SJSA1 (cell line): Measurements from ENCODE around the gene PSRC1. TPM values are rescaled to one million over a fixed set of nuclear protein-coding genes. Genes with fewer than 3 reads are reported as not detected.
"Not testable (repeated sequence)": the region's sequence is repeated elsewhere in the genome, so short reads cannot be mapped to it uniquely, and the experiment has no call there.

Experiments
- DNase-seq, 2 experiments: peaks; one replicate each; pipeline ENCODE4 v3.0.0-alpha.2; 2015 to 2020; ENCODE audit warnings: low spot score in 2 of 2, low read depth in 1 of 2
- H3K27ac ChIP-seq: fragments of 250-450 bp; sonication (Bioruptor Pico); 2 replicates; pipeline ENCODE4 v1.5.1; 2020; ENCODE audit warnings: mild to moderate bottlenecking, moderate library complexity
- H3K27me3 ChIP-seq: fragments of 250-450 bp; sonication (Bioruptor Pico); replicated peaks from 2 replicates; pipeline ENCODE4 v1.5.1; 2020; ENCODE audit warnings: mild to moderate bottlenecking, moderate library complexity
- H3K36me3 ChIP-seq: fragments of 250-450 bp; sonication (Bioruptor Pico); 2 replicates; pipeline ENCODE4 v1.5.1; 2020; ENCODE audit warnings: mild to moderate bottlenecking
- H3K4me1 ChIP-seq: fragments of 250-450 bp; sonication (Bioruptor Pico); replicated peaks from 2 replicates; pipeline ENCODE4 v1.6.1; 2021; ENCODE audit warnings: mild to moderate bottlenecking
- H3K4me3 ChIP-seq: fragments of 250-450 bp; sonication (Bioruptor Pico); 2 replicates; pipeline ENCODE4 v1.5.1; 2020; ENCODE audit warnings: mild to moderate bottlenecking
- H3K9me3 ChIP-seq: fragments of 250-450 bp; sonication (Bioruptor Pico); replicated peaks from 2 replicates; pipeline ENCODE4 v1.5.1; 2020; ENCODE audit warnings: mild to moderate bottlenecking
- total RNA-seq: library from RNA; depleted of rRNA; stranded (reverse); fragments of >200 nt; shearing (Covaris generic); gene quantifications from 2 replicates; pipeline ENCODE4 v1.2.3, GENCODE V29; 2014

Gene PSRC1
- total RNA-seq, 1 experiment from 2014 or later = 94.1 TPM

- H3K36me3 ChIP-seq, DNase-seq, H3K4me3 ChIP-seq, H3K9me3 ChIP-seq, H3K27me3 ChIP-seq, H3K27ac ChIP-seq: not testable (repeated sequence)
- H3K4me1 ChIP-seq = peaks cover 16% of the 10 kb centered on the region
Observed at GRCh38 chr1:109286762-109287161, 3.8 kb upstream of the PSRC1 start.

GRCh38 chr1:109283748-109284600 lies 1.0 kb upstream of the PSRC1 start:
- Histone ChIP-seq H3K27me3 (no peaks in the 10 kb centered on the region), H3K36me3 (peaks cover 30% of the 10 kb centered on the region), H3K4me1 (peaks cover 24% of the 10 kb centered on the region), H3K27ac (peak overlapping the region; percentile 83), H3K9me3 (no peaks in the 10 kb centered on the region), H3K4me3 (peak overlapping the region; percentile 54)
- no peak for DNase-seq

- peak overlapping the region; percentile 54 for H3K4me3 ChIP-seq
- no peaks in the 10 kb centered on the region for H3K9me3 ChIP-seq
- H3K27ac ChIP-seq = peak overlapping the region; percentile 83
- no peaks in the 10 kb centered on the region for H3K27me3 ChIP-seq
- DNase-seq = peak in 1 of 2 experiments; percentile 26
- H3K36me3 ChIP-seq = peaks cover 43% of the 10 kb centered on the region
- H3K4me1 ChIP-seq = peaks cover 27% of the 10 kb centered on the region
Observed at GRCh38 chr1:109282497-109282951, 421 bp downstream of the PSRC1 start.

- Histone ChIP-seq H3K27me3 (no peaks in the 10 kb centered on the region), H3K36me3 (peaks cover 47% of the 10 kb centered on the region), H3K27ac (peak overlapping the region; percentile 83; the same call in 1 of the 2 replicates), H3K9me3 (no peaks in the 10 kb centered on the region), H3K4me3 (peak overlapping the region; percentile 54), H3K4me1 (peaks cover 32% of the 10 kb centered on the region)
- peak in 1 of 2 experiments; percentile 39 for DNase-seq
Observed at GRCh38 chr1:109281680-109282496, 1.1 kb downstream of the PSRC1 start.

GRCh38 chr1:109280862-109281261 lies 2.1 kb downstream of the PSRC1 start:
- Histone ChIP-seq H3K9me3 (no peaks in the 10 kb centered on the region), H3K36me3 (peaks cover 47% of the 10 kb centered on the region), H3K27me3 (no peaks in the 10 kb centered on the region), H3K4me3 (no peak overlapping the region), H3K4me1 (peaks cover 42% of the 10 kb centered on the region), H3K27ac (no peak overlapping the region)
- DNase-seq = peak in 1 of 2 experiments; percentile 40

GRCh38 chr1:109279615-109280278 lies 3.2 kb downstream of the PSRC1 start:
- Histone ChIP-seq H3K27ac (no peak overlapping the region), H3K4me3 (no peak overlapping the region), H3K9me3 (no peaks in the 10 kb centered on the region), H3K4me1 (peaks cover 53% of the 10 kb centered on the region), H3K27me3 (no peaks in the 10 kb centered on the region), H3K36me3 (peaks cover 47% of the 10 kb centered on the region)
- no peak for DNase-seq

- no peaks in the 10 kb centered on the region for H3K9me3 ChIP-seq
- peaks cover 47% of the 10 kb centered on the region for H3K4me1 ChIP-seq
- H3K36me3 ChIP-seq = peaks cover 45% of the 10 kb centered on the region
- H3K4me3 ChIP-seq = no peak overlapping the region
- DNase-seq = peak; percentile 62 to 77
- no peaks in the 10 kb centered on the region for H3K27me3 ChIP-seq
- no peak overlapping the region for H3K27ac ChIP-seq
Observed at GRCh38 chr1:109277434-109278204, 5.3 kb downstream of the PSRC1 start.

- no peak overlapping the region for H3K4me3 ChIP-seq
- no peaks in the 10 kb centered on the region for H3K27me3 ChIP-seq
- peaks cover 34% of the 10 kb centered on the region for H3K4me1 ChIP-seq
- DNase-seq = peak; percentile 53 to 59
- H3K9me3 ChIP-seq = no peaks in the 10 kb centered on the region
- no peak overlapping the region for H3K27ac ChIP-seq
- H3K36me3 ChIP-seq = peaks cover 31% of the 10 kb centered on the region
Observed at GRCh38 chr1:109275706-109276345, 7.1 kb downstream of the PSRC1 start.

- no peaks in the 10 kb centered on the region for H3K9me3 ChIP-seq
- peak; percentile 49 to 56 for DNase-seq
- H3K27me3 ChIP-seq = no peaks in the 10 kb centered on the region
- peaks cover 34% of the 10 kb centered on the region for H3K4me1 ChIP-seq
- H3K4me3 ChIP-seq = no peak overlapping the region
- H3K36me3 ChIP-seq = peaks cover 23% of the 10 kb centered on the region
- no peak overlapping the region for H3K27ac ChIP-seq
Observed at GRCh38 chr1:109274533-109275476, 8.1 kb downstream of the PSRC1 start.

GRCh38 chr1:109273570-109274288 lies 9.2 kb downstream of the PSRC1 start:
- DNase-seq = peak in 1 of 2 experiments; percentile 37
- Histone ChIP-seq H3K27ac (no peak overlapping the region), H3K36me3 (peaks cover 16% of the 10 kb centered on the region), H3K9me3 (no peaks in the 10 kb centered on the region), H3K4me3 (no peak overlapping the region), H3K27me3 (no peaks in the 10 kb centered on the region), H3K4me1 (peaks cover 34% of the 10 kb centered on the region)

- no peaks in the 10 kb centered on the region for H3K9me3 ChIP-seq
- H3K36me3 ChIP-seq = peaks cover 9% of the 10 kb centered on the region
- peaks cover 34% of the 10 kb centered on the region for H3K4me1 ChIP-seq
- H3K27ac ChIP-seq = no peak overlapping the region
- peak in 1 of 2 experiments; percentile 36 for DNase-seq
- no peak overlapping the region for H3K4me3 ChIP-seq
- no peaks in the 10 kb centered on the region for H3K27me3 ChIP-seq
Observed at GRCh38 chr1:109272831-109273547, 10.0 kb downstream of the PSRC1 start.
